Kasumi-1 (cell line): ENCODE measurements around the gene REN.

Experiments used
- DNase-seq, 2 experiments: peaks; one replicate each; lab custom pipeline; 2025; lab: John Stamatoyannopoulos, UW

Gene REN

GRCh38 chr1:204108312-204109141 is 57.6 kb downstream of the REN start:
- no peak for DNase-seq

GRCh38 chr1:204107892-204108291 is 58.2 kb downstream of the REN start:
- no peak for DNase-seq

GRCh38 chr1:204106825-204107224 is 59.3 kb downstream of the REN start:
- no peak for DNase-seq

GRCh38 chr1:204105131-204105515 is 61.0 kb downstream of the REN start:
- DNase-seq: no peak
